Neural progenitor cell (in vitro differentiated cells): ENCODE data around the gene LILRB3. TPM values are rescaled to one million over a fixed set of nuclear protein-coding genes. Genes with fewer than 3 reads are reported as not detected.

Source experiments
- DNase-seq: peaks from one replicate; pipeline ENCODE4 v3.0.0-alpha.2; 2016; ENCODE audit warnings: low spot score
- H2AFZ ChIP-seq: fragments of 200-600 bp; sonication (generic); replicated peaks from 2 replicates; pipeline ENCODE4 v1.6.1; 2016; ENCODE audit warnings: antibody characterized with exemption
- H3F3A ChIP-seq: fragments of 200-600 bp; sonication (generic); 2 replicates; pipeline ENCODE4 v1.6.1; 2016; ENCODE audit warnings: antibody characterized with exemption, low read depth
- H3K27ac ChIP-seq: fragments of 200-600 bp; sonication (generic); 2 replicates; pipeline ENCODE4 v1.5.1; 2016; ENCODE audit warnings: mild to moderate bottlenecking
- H3K27me3 ChIP-seq: fragments of 200-600 bp; sonication (generic); 2 replicates; pipeline ENCODE4 v1.6.1; 2016; ENCODE audit warnings: mild to moderate bottlenecking, moderate library complexity
- H3K36me3 ChIP-seq: fragments of 200-600 bp; sonication (generic); 2 replicates; pipeline ENCODE4 v1.5.1; 2016
- H3K4me1 ChIP-seq: fragments of 200-600 bp; sonication (generic); 2 replicates; pipeline ENCODE4 v1.6.1; 2016; ENCODE audit warnings: mixed run types
- H3K4me2 ChIP-seq: fragments of 200-600 bp; sonication (generic); 2 replicates; pipeline ENCODE4 v1.6.1; 2016
- H3K4me3 ChIP-seq: fragments of 200-600 bp; sonication (generic); 2 replicates; pipeline ENCODE4 v1.5.1; 2016
- H3K79me2 ChIP-seq: fragments of 200-600 bp; sonication (generic); 2 replicates; pipeline ENCODE4 v1.6.1; 2016; ENCODE audit warnings: low read depth
- H3K9ac ChIP-seq: fragments of 200-600 bp; sonication (generic); 2 replicates; pipeline ENCODE4 v1.6.1; 2016
- H3K9me3 ChIP-seq: fragments of 200-600 bp; sonication (generic); 2 replicates; pipeline ENCODE4 v1.5.1; 2016; ENCODE audit warnings: low read depth
- H4K20me1 ChIP-seq: fragments of 200-600 bp; sonication (generic); 2 replicates; pipeline ENCODE4 v1.6.1; 2016; ENCODE audit warnings: low read depth
- H3K27ac Mint-ChIP-seq: 3 replicates; pipeline ENCODE4 v1.8.0; 2021; ENCODE audit warnings: mixed read lengths
- H3K27me3 Mint-ChIP-seq: 2 replicates; pipeline ENCODE4 v1.8.0; 2022; ENCODE audit warnings: low read depth, mild to moderate bottlenecking, inconsistent platforms, moderate library complexity, mixed read lengths; ENCODE audit not compliant: insufficient read depth
- H3K36me3 Mint-ChIP-seq: 3 replicates; pipeline ENCODE4 v1.8.0; 2021; ENCODE audit warnings: mixed read lengths
- H3K4me1 Mint-ChIP-seq: 3 replicates; pipeline ENCODE4 v1.8.0; 2021; ENCODE audit warnings: mixed read lengths
- H3K4me3 Mint-ChIP-seq: 3 replicates; pipeline ENCODE4 v1.8.0; 2021; ENCODE audit warnings: mild to moderate bottlenecking, moderate library complexity, mixed read lengths
- H3K9me3 Mint-ChIP-seq: 3 replicates; pipeline ENCODE4 v1.8.0; 2020; ENCODE audit warnings: mixed read lengths
- CTCF ChIP-seq: fragments of 200-600 bp; sonication (generic); IDR thresholded peaks from 2 replicates; pipeline ENCODE4 v1.5.1; 2017; ENCODE audit warnings: antibody characterized with exemption, mild to moderate bottlenecking
- EZH2 ChIP-seq: fragments of 200-600 bp; sonication (generic); IDR thresholded peaks from 2 replicates; pipeline ENCODE4 v1.6.1; 2017; ENCODE audit warnings: antibody characterized with exemption, mild to moderate bottlenecking, moderate library complexity
- EZH2phosphoT487 ChIP-seq: fragments of 200-600 bp; sonication (generic); IDR thresholded peaks from 2 replicates; pipeline ENCODE4 v1.6.1; 2017; ENCODE audit warnings: antibody characterized with exemption
- total RNA-seq: library from RNA; depleted of rRNA; stranded (reverse); fragments of >200 nt; gene quantifications from 2 replicates; pipeline ENCODE4 v1.2.3, GENCODE V29; 2015; ENCODE audit warnings: low replicate concordance

Gene LILRB3
- total RNA-seq, 1 donor from 2014 or later, result not detected

DNA sequence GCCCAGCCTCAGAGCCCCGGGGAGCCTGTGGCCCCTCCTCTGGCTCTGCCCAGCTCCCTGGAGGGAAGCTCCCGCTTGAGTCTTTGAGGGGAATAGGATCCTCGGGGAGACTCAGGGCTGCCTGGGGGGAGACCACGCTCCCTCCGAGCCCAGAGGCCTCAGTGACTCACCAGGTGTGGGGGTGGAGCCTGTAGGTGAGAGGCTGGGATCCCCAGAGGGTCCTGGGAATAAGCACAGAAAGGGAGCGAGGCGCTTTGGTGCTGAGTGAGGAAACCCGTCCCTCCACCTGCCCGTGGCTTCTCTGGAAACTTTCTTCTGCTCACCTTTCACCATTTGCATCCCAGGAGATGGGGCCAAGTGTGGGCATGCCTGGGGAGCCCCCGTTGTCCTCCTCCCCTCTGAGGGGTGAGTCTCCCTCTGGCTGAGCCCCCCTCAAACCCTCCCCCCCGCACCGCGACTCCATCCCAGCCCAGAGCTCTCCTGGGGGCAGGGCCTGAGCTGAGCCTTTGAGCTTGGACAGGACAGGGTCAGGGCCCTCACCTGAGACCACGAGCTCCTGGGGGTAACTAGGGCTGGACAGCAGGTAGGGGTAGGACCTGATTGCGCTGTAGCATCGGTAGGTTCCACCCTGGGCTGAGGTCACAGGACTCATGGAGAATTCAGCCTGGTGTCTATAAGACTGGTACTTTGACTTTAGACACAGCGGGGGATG, 31.5 kb upstream of the LILRB3 start:
- no peak for TF ChIP-seq EZH2
- TF ChIP-seq EZH2phosphoT487, result no peak
- TF ChIP-seq CTCF, result no peak
- Mint-ChIP-seq H3K4me1 (peaks cover 7% of the 10 kb centered on the region), H3K36me3 (peaks cover 3% of the 10 kb centered on the region), H3K4me3 (no peak overlapping the region), H3K27me3 (peaks cover 17% of the 10 kb centered on the region), H3K9me3 (no peaks in the 10 kb centered on the region), H3K27ac (no peak overlapping the region)
- Histone ChIP-seq H3K4me1 (no peaks in the 10 kb centered on the region), H4K20me1 (no peaks in the 10 kb centered on the region), H3K36me3 (no peaks in the 10 kb centered on the region), H3K4me2 (no peak overlapping the region), H3K27ac (no peak overlapping the region), H3K79me2 (no peaks in the 10 kb centered on the region), H3F3A (no peaks in the 10 kb centered on the region), H3K9me3 (no peaks in the 10 kb centered on the region), H3K27me3 (peaks cover 12% of the 10 kb centered on the region), H3K4me3 (no peak overlapping the region), H2AFZ (no peak overlapping the region), H3K9ac (no peak overlapping the region)
- DNase-seq, result no peak

DNA sequence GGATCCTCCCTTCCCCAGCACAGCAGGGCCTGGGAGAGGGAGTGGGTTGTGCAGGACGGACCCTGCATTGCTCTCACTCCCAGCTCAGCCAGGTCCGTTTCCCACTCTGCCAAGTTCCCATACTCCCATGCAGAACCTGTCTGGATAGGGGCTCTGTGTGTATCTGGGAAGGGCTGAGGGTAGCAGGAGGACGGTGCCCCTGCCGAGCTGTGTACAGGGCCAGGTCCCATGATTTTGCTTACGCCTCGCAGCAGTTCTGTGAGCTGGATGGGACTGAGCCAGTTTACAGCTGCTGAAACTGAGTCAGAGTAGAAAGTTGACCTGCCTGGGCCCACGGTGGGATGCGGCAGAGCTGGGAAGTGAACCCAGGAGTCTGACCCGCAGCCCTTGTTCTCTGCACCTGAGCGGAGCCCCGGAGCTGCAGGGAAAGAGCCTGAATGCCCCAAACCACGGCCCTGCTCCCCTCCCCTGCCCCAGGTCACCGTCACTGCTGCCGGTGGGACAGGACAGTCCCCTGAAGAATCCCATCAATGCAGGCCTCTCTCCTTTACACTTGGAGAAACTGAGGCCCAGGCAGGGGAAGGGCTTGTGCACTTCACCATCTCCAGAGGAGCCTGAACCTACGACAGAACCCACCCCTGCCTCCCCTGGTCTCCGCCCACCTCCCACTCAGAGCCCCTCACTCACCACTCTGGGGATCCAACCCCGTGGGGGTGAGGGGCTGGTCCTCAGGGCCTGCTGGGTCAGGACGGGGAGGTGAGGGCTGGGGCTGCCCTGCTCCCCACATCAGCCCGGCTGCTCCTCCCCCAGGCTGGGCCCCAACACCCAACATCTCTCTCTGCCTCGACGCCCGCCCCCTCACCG, 30.8 kb upstream of the LILRB3 start:
- Histone ChIP-seq H3K79me2 (no peaks in the 10 kb centered on the region), H4K20me1 (no peaks in the 10 kb centered on the region), H3K4me2 (no peak overlapping the region), H2AFZ (no peak overlapping the region), H3K27ac (no peak overlapping the region), H3F3A (no peaks in the 10 kb centered on the region), H3K9me3 (no peaks in the 10 kb centered on the region), H3K36me3 (no peaks in the 10 kb centered on the region), H3K27me3 (peaks cover 16% of the 10 kb centered on the region), H3K4me3 (no peak overlapping the region), H3K9ac (no peak overlapping the region), H3K4me1 (no peaks in the 10 kb centered on the region)
- H3K4me3 Mint-ChIP-seq, result no peak overlapping the region
- H3K27me3 Mint-ChIP-seq, result peaks cover 17% of the 10 kb centered on the region
- peaks cover 7% of the 10 kb centered on the region for H3K4me1 Mint-ChIP-seq
- TF ChIP-seq CTCF (no peak), EZH2phosphoT487 (no peak), EZH2 (no peak)
- no peak overlapping the region for H3K27ac Mint-ChIP-seq
- no peak for DNase-seq
- H3K9me3 Mint-ChIP-seq, result no peaks in the 10 kb centered on the region
- peaks cover 3% of the 10 kb centered on the region for H3K36me3 Mint-ChIP-seq

- Mint-ChIP-seq H3K4me3 (peak overlapping the region; percentile 15), H3K27ac (peak overlapping the region; percentile 29), H3K36me3 (peaks cover 3% of the 10 kb centered on the region), H3K27me3 (peaks cover 16% of the 10 kb centered on the region), H3K9me3 (no peaks in the 10 kb centered on the region), H3K4me1 (peaks cover 8% of the 10 kb centered on the region)
- Histone ChIP-seq H3K27me3 (peaks cover 16% of the 10 kb centered on the region), H4K20me1 (no peaks in the 10 kb centered on the region), H3K79me2 (no peaks in the 10 kb centered on the region), H3K4me3 (no peak overlapping the region), H3K36me3 (no peaks in the 10 kb centered on the region), H3K9me3 (no peaks in the 10 kb centered on the region), H2AFZ (no peak overlapping the region), H3K9ac (no peak overlapping the region), H3F3A (no peaks in the 10 kb centered on the region), H3K27ac (no peak overlapping the region), H3K4me2 (no peak overlapping the region), H3K4me1 (no peaks in the 10 kb centered on the region)
- TF ChIP-seq EZH2phosphoT487 (no peak), EZH2 (no peak), CTCF (no peak)
- DNase-seq, result no peak
Measured at GRCh38 chr19:54252845-54253244, 30.0 kb upstream of the LILRB3 start.
